DMS53 (cell line): ENCODE results near the gene KLHL30.
"Not testable (repeated sequence)": the region's sequence is repeated elsewhere in the genome, so short reads cannot be mapped to it uniquely, and the experiment has no call there.

Experiments used
- DNase-seq: peaks from one replicate; lab custom pipeline; 2025; lab: John Stamatoyannopoulos, UW

Gene KLHL30

GRCh38 chr2:238101891-238102841 is 36.3 kb upstream of the KLHL30 start:
- peak; percentile 27 for DNase-seq

- no peak for DNase-seq
These were observed 35.6 kb upstream of the KLHL30 start for GRCh38 chr2:238102865-238103264.

DNA sequence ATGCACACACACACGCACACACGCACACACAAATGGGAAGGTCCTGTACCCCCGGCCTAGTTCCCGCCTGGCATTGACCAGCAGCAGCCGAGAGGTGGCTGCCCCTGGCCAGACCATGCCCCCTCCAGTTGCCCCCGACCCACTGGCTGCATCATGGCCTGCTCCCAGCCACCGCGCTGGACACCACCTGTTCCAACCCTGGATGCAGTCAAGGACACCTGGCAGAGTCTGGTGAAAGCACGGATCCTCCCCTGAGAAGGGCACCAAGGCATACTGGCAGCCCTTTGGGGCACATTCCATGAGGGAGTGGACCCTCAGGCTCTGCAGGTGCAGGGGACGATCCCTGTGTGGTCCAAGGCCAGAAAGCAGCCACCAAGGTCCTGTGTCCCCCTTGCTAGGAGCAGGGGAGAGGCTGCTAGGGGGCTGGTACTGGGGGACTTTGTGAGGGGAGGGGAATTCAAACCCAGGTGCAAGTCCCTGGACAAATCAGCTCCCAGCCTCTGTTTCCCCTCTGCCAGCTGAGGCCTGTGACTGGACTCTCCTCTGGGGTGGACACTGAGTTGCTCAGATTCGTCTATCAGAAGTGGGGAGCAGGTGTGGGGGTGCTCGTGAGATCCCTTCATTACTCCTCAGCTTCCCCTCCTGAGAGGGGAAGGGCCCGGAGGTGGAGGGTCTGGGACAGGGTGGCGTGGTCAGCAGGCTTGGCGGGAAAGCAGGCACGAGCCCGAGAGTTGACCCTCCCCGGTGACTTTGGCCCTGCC is 34.8 kb upstream of the KLHL30 start:
- no peak for DNase-seq

- DNase-seq = no peak
These were observed 34.2 kb upstream of the KLHL30 start for GRCh38 chr2:238104226-238104690.

DNA sequence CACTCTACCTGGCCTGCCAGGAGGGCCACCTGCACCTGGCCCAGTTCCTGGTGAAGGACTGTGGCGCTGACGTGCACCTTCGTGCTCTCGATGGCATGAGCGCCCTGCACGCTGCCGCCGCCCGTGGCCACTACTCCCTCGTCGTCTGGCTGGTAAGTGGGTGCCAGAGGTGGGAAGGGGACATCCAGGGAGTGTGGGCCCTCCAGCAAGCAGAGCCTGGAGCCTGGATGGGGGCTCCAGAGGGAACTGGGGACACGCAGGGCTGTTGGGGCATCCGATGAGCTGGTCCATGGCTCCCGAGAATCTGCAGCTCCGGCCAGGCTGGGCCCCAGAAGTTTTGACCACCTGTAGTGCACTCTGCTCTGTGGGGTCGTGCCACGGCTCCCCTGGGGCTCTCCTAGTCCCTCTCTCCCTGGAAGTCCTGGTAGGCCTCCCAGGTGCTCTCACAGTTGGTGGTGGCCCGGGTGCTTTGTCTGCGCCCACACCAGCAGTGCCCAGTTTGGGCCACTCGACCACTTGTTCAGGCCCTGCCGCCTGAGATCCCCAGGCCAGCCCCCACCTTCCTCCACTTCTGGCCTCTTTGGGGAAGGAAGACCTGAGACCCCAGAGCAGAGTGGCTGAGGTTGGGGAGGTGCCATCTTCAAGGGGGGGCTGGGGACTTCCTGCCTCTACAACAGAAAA is 33.6 kb upstream of the KLHL30 start:
- DNase-seq = no peak

GRCh38 chr2:238105506-238106338 is 32.7 kb upstream of the KLHL30 start:
- DNase-seq = no peak

DNA sequence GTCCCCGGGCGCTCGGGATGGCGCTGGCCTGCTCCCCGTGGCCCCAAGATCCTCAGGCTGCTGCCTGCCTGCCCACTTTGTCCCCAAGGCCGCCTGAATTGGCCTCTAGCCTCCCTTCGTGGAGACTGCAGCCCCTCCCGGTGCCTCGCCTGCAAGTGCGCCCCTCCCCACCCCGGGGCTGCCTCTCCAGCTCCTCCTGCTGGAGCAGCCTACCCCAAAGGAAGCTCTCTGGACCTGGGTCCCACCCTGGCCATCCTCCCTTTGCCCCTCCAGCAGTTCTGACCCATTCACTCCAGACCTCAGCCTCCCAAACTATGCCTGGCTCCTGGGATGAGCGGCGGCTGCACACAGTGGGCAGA is 32.1 kb upstream of the KLHL30 start:
- no peak for DNase-seq

GRCh38 chr2:238106698-238107524 is 31.6 kb upstream of the KLHL30 start:
- peak; percentile 93 for DNase-seq

- peak; percentile 96 for DNase-seq
These were observed 30.7 kb upstream of the KLHL30 start for GRCh38 chr2:238107525-238108422.

GRCh38 chr2:238108423-238109183 is 29.9 kb upstream of the KLHL30 start:
- peak; percentile 83 for DNase-seq

DNA sequence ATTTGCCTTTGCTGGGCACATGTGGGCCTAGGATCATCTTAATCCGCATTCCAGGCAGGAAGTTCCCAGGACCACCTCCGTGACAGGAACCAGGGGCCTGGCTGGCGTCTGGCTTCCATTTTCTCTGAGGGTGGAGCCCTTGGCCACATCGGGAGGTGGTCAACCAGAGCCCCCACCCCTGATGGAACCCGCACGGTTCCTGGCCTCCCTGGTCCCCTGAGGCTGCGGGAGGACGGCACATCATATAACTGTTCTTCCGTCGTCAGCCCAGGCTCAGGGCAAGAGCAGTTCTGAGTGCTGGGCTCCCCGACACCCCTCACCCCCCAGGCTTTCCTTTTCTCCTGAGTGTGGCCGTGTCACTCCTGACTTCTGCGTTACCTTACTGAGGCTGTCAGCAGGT is 24.9 kb upstream of the KLHL30 start:
- no peak for DNase-seq

DNA sequence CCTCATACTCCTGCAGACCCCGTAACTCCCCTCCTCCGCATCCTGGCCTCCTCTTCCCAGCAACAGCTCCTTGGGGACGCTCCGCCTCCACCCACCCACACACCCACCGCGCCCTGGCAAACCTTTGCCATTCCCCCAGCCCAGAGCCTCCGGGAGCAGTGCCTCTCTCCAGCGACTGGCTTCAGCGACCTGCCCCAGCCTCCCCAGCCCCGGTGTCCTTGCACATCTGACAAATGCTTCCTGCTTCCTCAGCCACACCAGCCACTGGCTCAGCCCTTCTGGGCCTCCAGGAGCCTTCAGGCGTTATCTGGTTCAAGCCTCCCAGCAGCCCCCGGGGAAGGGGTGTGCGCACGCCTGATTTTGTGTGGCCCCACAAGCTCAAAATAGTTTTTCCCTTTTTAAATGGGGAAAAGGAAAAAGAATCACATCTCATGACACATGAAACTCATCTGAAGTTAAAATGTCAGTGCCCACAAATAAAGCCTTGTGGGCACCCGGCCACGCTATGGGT is 24.1 kb upstream of the KLHL30 start:
- DNase-seq = no peak

GRCh38 chr2:238114851-238115660 is 23.4 kb upstream of the KLHL30 start:
- DNase-seq = no peak

GRCh38 chr2:238115709-238116108 is 22.8 kb upstream of the KLHL30 start:
- DNase-seq = not testable (repeated sequence)

GRCh38 chr2:238116298-238117198 is 21.9 kb upstream of the KLHL30 start:
- DNase-seq = no peak
